ENCODE data around the gene ZNF396.

Gene ZNF396

DNA sequence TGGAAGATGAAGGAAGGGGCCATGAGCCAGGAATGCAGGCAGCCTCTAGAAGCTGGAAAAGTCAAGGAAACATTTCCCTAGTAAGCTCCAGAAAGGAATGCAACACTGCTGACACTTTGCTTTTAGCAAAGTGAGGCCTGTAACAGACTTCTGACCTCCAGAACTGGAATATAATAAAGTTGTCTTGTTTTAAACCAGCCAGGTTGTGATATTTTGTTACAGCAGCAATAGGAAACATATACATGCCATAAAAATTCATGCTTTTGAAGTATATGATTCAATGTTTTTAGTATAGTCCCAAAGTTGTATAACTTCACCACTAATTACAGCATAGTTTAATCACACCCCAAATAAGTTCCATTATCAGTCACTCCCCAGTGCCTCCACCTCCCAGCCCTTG, 15.2 kb upstream of the ZNF396 start:
- intact Hi-C loops (cut with DNase I; ENCODE audit: low total_unique reads), result no loop called here
- peaks cover 0 to 17% (median 0%) of the 10 kb centered on the region in 4 donors for H3K4me1 ChIP-seq
- H3K27ac ChIP-seq, result no peak overlapping the region
- no peak overlapping the region for H3K4me3 ChIP-seq
- no peaks in the 10 kb centered on the region for H3K9me3 ChIP-seq
- no peak for TF ChIP-seq CTCF (IDR thresholded peaks at IDR 0.05)
- no peak for DNase-seq
- H3K36me3 ChIP-seq, result no peaks in the 10 kb centered on the region
- no peaks in the 10 kb centered on the region for H3K27me3 ChIP-seq

- Histone ChIP-seq H3K36me3 (no peaks in the 10 kb centered on the region), H3K27me3 (no peaks in the 10 kb centered on the region), H3K4me3 (no peak overlapping the region), H3K9me3 (no peaks in the 10 kb centered on the region), H3K4me1 (peaks cover 0 to 17% (median 2%) of the 10 kb centered on the region in 4 donors), H3K27ac (no peak overlapping the region)
- intact Hi-C loops (cut with DNase I; ENCODE audit: low total_unique reads), result no loop called here
- no peak for TF ChIP-seq CTCF (IDR thresholded peaks at IDR 0.05)
- no peak for DNase-seq
Measured at GRCh38 chr18:35390951-35391700, 14.0 kb upstream of the ZNF396 start.

DNA sequence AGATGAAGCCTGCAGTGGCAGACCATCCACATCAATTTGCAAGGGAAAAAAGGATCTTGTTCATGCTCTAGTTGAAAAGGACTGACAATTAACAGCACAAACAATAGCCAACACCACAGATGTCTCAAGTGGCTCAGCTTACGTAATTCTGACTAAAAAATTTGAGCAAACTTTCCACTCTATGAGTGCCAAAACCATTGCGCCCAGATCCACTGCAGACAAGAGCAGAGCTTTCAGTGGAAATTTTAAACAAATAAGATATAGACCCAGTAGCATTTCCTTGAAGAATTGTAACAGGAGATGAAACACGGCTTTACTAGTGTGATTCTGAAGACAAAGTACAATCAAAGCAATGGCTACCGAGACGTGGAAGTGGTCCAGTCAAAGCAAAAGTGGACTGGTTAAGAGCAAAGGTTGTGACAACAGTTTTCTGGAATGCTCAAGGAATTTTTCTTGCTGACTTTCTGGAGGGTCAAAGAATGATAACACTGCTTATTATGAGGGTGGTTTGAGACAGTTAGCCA, 12.0 kb upstream of the ZNF396 start:
- Histone ChIP-seq H3K4me3 (peak overlapping the region; percentile 12 to 18), H3K27me3 (no peaks in the 10 kb centered on the region), H3K36me3 (no peaks in the 10 kb centered on the region), H3K27ac (peak overlapping the region in 1 of 2 donors; percentile 59), H3K9me3 (no peaks in the 10 kb centered on the region), H3K4me1 (peaks cover 0 to 17% (median 2%) of the 10 kb centered on the region in 4 donors)
- intact Hi-C loops (cut with DNase I; ENCODE audit: low total_unique reads), result loop anchor here (10.0 kb wide), 1 partner anchor 196 kb away; the partner anchor contains the start of gene GALNT1
- TF ChIP-seq CTCF (IDR thresholded peaks at IDR 0.05), result no peak
- DNase-seq, result no peak

- H3K4me1 ChIP-seq, result peaks cover 0 to 17% (median 2%) of the 10 kb centered on the region in 4 donors
- intact Hi-C loops (cut with DNase I; ENCODE audit: low total_unique reads), result loop anchor here (10.0 kb wide), 1 partner anchor 198 kb away; the partner anchor contains the start of gene GALNT1
- H3K27me3 ChIP-seq, result no peaks in the 10 kb centered on the region
- no peaks in the 10 kb centered on the region for H3K9me3 ChIP-seq
- H3K4me3 ChIP-seq, result no peak overlapping the region
- no peak for DNase-seq
- no peaks in the 10 kb centered on the region for H3K36me3 ChIP-seq
- no peak for TF ChIP-seq CTCF (IDR thresholded peaks at IDR 0.05)
- no peak overlapping the region for H3K27ac ChIP-seq
Measured at GRCh38 chr18:35387152-35387571, 10.0 kb upstream of the ZNF396 start.

- H3K27ac ChIP-seq, result no peak overlapping the region
- H3K4me1 ChIP-seq, result peaks cover 0 to 17% (median 2%) of the 10 kb centered on the region in 4 donors
- H3K27me3 ChIP-seq, result no peaks in the 10 kb centered on the region
- TF ChIP-seq CTCF (IDR thresholded peaks at IDR 0.05), result peak; percentile 68 to 88
- intact Hi-C loops (cut with DNase I; ENCODE audit: low total_unique reads), result loop anchor here (10.0 kb wide), 1 partner anchor 198 kb away; the partner anchor contains the start of gene GALNT1
- no peaks in the 10 kb centered on the region for H3K9me3 ChIP-seq
- no peaks in the 10 kb centered on the region for H3K36me3 ChIP-seq
- no peak overlapping the region for H3K4me3 ChIP-seq
- DNase-seq, result peak; percentile 66 to 72
Measured at GRCh38 chr18:35386600-35387100, 9.5 kb upstream of the ZNF396 start.

All from tibial artery (tissue), 4 donors.